GM12878 (cell line): ENCODE measurements around the gene KDM4C. TPM values are rescaled to one million over a fixed set of nuclear protein-coding genes. Genes with fewer than 3 reads are reported as not detected.

Experiments
- ATAC-seq: fragments of 200-7000 bp; cut with Tn5 transposase; 3 replicates; pipeline ENCODE4 v1.9.1; 2020; ENCODE audit warnings: mild to moderate bottlenecking, moderate library complexity
- BruUV-seq: library from RNA; stranded (reverse); fragments of 400-500 nt; replicated peaks from 2 replicates; lab custom pipeline; 2021; lab: Mats Ljungman, UMichigan
- CTCF ChIA-PET: fragments of 300-600 bp; sonication (Branson Sonifier 250); formaldehyde crosslinking; extraction: SDS; loops from one replicate; lab custom pipeline; 2021; ENCODE audit warnings: inconsistent platforms; lab: Yijun Ruan, JAX
- POLR2A ChIA-PET: fragments of 350-600 bp; formaldehyde crosslinking; extraction: SDS; loops from one replicate; lab custom pipeline; 2021; ENCODE audit warnings: inconsistent platforms; lab: Charles Lee
- RAD21 ChIA-PET: fragments of 300-600 bp; sonication (Branson Sonifier 250); formaldehyde crosslinking; loops from one replicate; lab custom pipeline; 2023; ENCODE audit warnings: antibody characterized with exemption; ENCODE audit not compliant: unreplicated experiment; lab: Charles Lee
- SMC1A ChIA-PET: fragments of 300-600 bp; sonication (Branson Sonifier 250); formaldehyde crosslinking; loops from one replicate; lab custom pipeline; 2023; ENCODE audit not compliant: unreplicated experiment, uncharacterized antibody; lab: Charles Lee
- DNase-seq: peaks from one replicate; pipeline ENCODE4 v3.0.0-alpha.2; 2011; ENCODE audit warnings: low read depth, low spot score
- FAIRE-seq: peaks from 3 replicates; lab custom pipeline; 2011; peaks lifted over from hg19 to GRCh38; lab: Jason Lieb, UNC
- H2AFZ ChIP-seq: 2 replicates; pipeline ENCODE4 v1.6.0; 2011; ENCODE audit warnings: low read depth, low read length, control low read depth; ENCODE audit not compliant: control insufficient read depth
- H3K27ac ChIP-seq: 2 replicates; pipeline ENCODE4 v1.5.1; 2011; ENCODE audit warnings: control low read depth; ENCODE audit not compliant: control insufficient read depth, insufficient read depth
- H3K27me3 ChIP-seq, 2 experiments: replicated peaks in 1 of 2; 2 replicates each; pipeline versions ENCODE4 v1.6.0 to v1.6.1; 2011; ENCODE audit warnings: low read length in 1 of 2; ENCODE audit not compliant: control insufficient read depth in 2 of 2, insufficient read depth in 2 of 2
- H3K36me3 ChIP-seq, 2 experiments: 2 replicates each; pipeline ENCODE4 v1.5.1; 2011; ENCODE audit warnings: low read length in 1 of 2; ENCODE audit not compliant: control insufficient read depth in 2 of 2, insufficient read depth in 2 of 2
- H3K4me1 ChIP-seq: 2 replicates; pipeline ENCODE4 v1.6.1; 2011; ENCODE audit warnings: mild to moderate bottlenecking, low read length, moderate library complexity, mixed read lengths; ENCODE audit not compliant: control insufficient read depth, insufficient read depth
- H3K4me2 ChIP-seq: 2 replicates; pipeline ENCODE4 v1.6.0; 2011; ENCODE audit warnings: control low read depth; ENCODE audit not compliant: control insufficient read depth, insufficient read depth
- H3K4me3 ChIP-seq: fragments of 200-600 bp; sonication (generic); 2 replicates; pipeline ENCODE4 v1.5.1; 2016
- H3K79me2 ChIP-seq: 2 replicates; pipeline ENCODE4 v1.6.0; 2011; ENCODE audit warnings: low read length; ENCODE audit not compliant: control insufficient read depth, insufficient read depth
- H3K9ac ChIP-seq: 2 replicates; pipeline ENCODE4 v1.8.0; 2011; ENCODE audit warnings: low read length, control low read depth, mixed read lengths; ENCODE audit not compliant: control insufficient read depth, insufficient read depth
- H3K9me3 ChIP-seq: replicated peaks from 3 replicates; pipeline ENCODE4 v1.5.1; 2011; ENCODE audit warnings: mild to moderate bottlenecking, low read length; ENCODE audit not compliant: control insufficient read depth, insufficient read depth
- H4K20me1 ChIP-seq: 2 replicates; pipeline ENCODE4 v1.6.0; 2011; ENCODE audit not compliant: control insufficient read depth, insufficient read depth
- EGR1 ChIP-seq, 2 experiments: IDR thresholded peaks; 1 replicate in 1 of 2; 2 replicates in 1 of 2; pipeline ENCODE4 v1.6.1; 2011 to 2012; ENCODE audit warnings: low read depth in 2 of 2, low read length in 2 of 2, borderline replicate concordance in 1 of 2, mild to moderate bottlenecking in 1 of 2, moderate library complexity in 1 of 2
- FOXK2 ChIP-seq: fragments of 450-650 bp; IDR thresholded peaks from 2 replicates; pipeline ENCODE4 v1.6.1; 2017; ENCODE audit warnings: mild to moderate bottlenecking, moderate library complexity
- IKZF1 ChIP-seq: fragments of 450-650 bp; conservative IDR thresholded peaks from 2 replicates; pipeline ENCODE4 v1.6.1; 2017; ENCODE audit warnings: antibody characterized with exemption, mild to moderate bottlenecking
- NR2C2 ChIP-seq: IDR thresholded peaks from 2 replicates; pipeline ENCODE4 v1.6.1; 2011; ENCODE audit warnings: borderline replicate concordance, low read depth; ENCODE audit not compliant: control insufficient read depth, insufficient read length
- ZBED1 ChIP-seq: IDR thresholded peaks from 2 replicates; pipeline ENCODE4 v1.6.1; 2016; ENCODE audit warnings: borderline replicate concordance
- WGBS: methylation state at CpG from one replicate; pipeline ENCODE4 v1.1.6; 2016; ENCODE audit warnings: low lambda C conversion rate; ENCODE audit not compliant: insufficient replicate concordance, insufficient coverage; ENCODE audit errors: missing lambda C conversion rate; 5-methylcytosine and 5-hydroxymethylcytosine counted together
- in situ Hi-C: fragments of 300-500 bp; cut with MboI; formaldehyde crosslinking; loops from 9 replicates; pipeline ENCODE4 v1.14.3; 2018; ENCODE audit warnings: mixed read lengths
- intact Hi-C: fragments of 100-400 bp; cut with micrococcal nuclease; formaldehyde crosslinking; loops from one replicate; pipeline ENCODE4 v1.14.2; 2022; ENCODE audit not compliant: unreplicated experiment
- polyA plus RNA-seq, 11 experiments: library from polyadenylated mRNA; depleted of rRNA in 4 of 11; unstranded in 6 of 11; stranded (reverse) in 5 of 11; fragments of >200 nt; fragmentation: Nextera tagmentation in 4 of 11; fragmentation: Illumina TruSeq in 1 of 11; extraction: Ambion mirVana in 4 of 11; extraction: Trizol in 1 of 11; gene quantifications; 1 replicate in 1 of 11; 2 replicates in 10 of 11; pipeline versions ENCODE4 v1.2.1 to v1.2.3, GENCODE V29; 2011 to 2016; ENCODE audit warnings: inconsistent platforms in 2 of 11, missing spikeins in 2 of 11, low read depth in 1 of 11
- total RNA-seq, 4 experiments: library from RNA; depleted of rRNA in 3 of 4; stranded (reverse); fragments of >200 nt in 3 of 4; fragmentation: Illumina TruSeq in 1 of 4; extraction: Trizol in 1 of 4; gene quantifications; 2 replicates each; pipeline versions ENCODE4 v1.2.1 to v1.2.3, GENCODE V29; 2013 to 2021
- TF ChIP-seq, protein P1 (sequence below): fragments of 450-650 bp; IDR thresholded peaks from 2 replicates; pipeline ENCODE4 v1.6.1; 2017; ENCODE audit warnings: mild to moderate bottlenecking, moderate library complexity
- TF ChIP-seq, protein P2 (sequence below): IDR thresholded peaks from 2 replicates; pipeline ENCODE4 v1.6.1; 2011; ENCODE audit warnings: mild to moderate bottlenecking, low read depth, low read length, moderate library complexity; ENCODE audit not compliant: insufficient replicate concordance

KDM4C gene
- total and polyA plus RNA-seq, 10 of the 15 experiments (the other 5 are each of a cell fraction or from before 2014, with no cell fraction given): 6.8 to 41.2 (median 20.1) TPM

DNA sequence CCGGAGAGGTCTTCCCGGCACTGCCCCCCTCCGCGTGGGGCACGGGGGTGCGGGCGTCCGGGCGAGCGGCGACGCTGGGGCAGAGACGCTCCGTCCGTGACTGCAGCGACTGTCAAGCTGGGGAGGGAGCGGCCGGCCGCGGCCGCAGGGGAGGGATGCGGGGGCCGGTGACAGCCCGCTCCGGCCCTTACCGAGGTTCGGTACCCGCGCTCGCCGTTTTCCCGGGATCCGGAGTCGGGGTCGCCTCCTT is 400 bp downstream of the KDM4C start:
- Histone ChIP-seq H4K20me1 (0 out of 2 replicates have a peak, but pooled peaks cover 1% of the 10 kb centered on the region), H3K36me3 (no peaks in the 10 kb centered on the region), H3K4me2 (peak overlapping the region; percentile 14), H3K4me3 (peak overlapping the region; percentile 76), H3K79me2 (peaks cover 53% of the 10 kb centered on the region), H3K9me3 (no peaks in the 10 kb centered on the region; the same call in 2 of the 3 replicates), H3K9ac (peak overlapping the region; percentile 90), H3K4me1 (peaks cover 6% of the 10 kb centered on the region), H3K27me3 (no peaks in the 10 kb centered on the region), H3K27ac (peak overlapping the region; percentile 96), H2AFZ (peak overlapping the region; percentile 97)
- in situ Hi-C loops: no loop called here
- no TSS peak for BruUV-seq
- ChIA-PET CTCF (no interaction called here), RAD21 (interaction anchor here (1.2 to 3.5 kb wide), 3 partner anchors 42 to 125 kb away, joined by 4 to 18 read pairs (median 15); no protein-coding TSS in a partner anchor), POLR2A (interaction anchor here (0.9 to 2.7 kb wide), 11 partner anchors 9 to 136 kb away, joined by 3 to 12 read pairs (median 4); no protein-coding TSS in a partner anchor), SMC1A (interaction anchor here (1.5 to 3.2 kb wide), 4 partner anchors 8 to 66 kb away, joined by 4 to 20 read pairs (median 8); no protein-coding TSS in a partner anchor)
- 1% methylated on average over 22 of the region's 35 CpGs for whole genome bisulfite sequencing
- ATAC-seq (peak; percentile 41), FAIRE-seq (no peak), DNase-seq (no peak)
- intact Hi-C loops: loop anchor here (5.0 kb wide), 2 partner anchors 56 to 161 kb away; no protein-coding TSS in a partner anchor
- TF ChIP-seq FOXK2 (no peak), EGR1 (IDR thresholded peaks at IDR 0.05; ENCODE audit: borderline replicate concordance in 1 of 2, low read depth in 2 of 2, low read length in 2 of 2) (peak in 1 of 2 experiments; percentile 33; a peak in 1 of 3 replicates), IKZF1 (peak; percentile 26; the same call in 1 of the 2 replicates)

DNA sequence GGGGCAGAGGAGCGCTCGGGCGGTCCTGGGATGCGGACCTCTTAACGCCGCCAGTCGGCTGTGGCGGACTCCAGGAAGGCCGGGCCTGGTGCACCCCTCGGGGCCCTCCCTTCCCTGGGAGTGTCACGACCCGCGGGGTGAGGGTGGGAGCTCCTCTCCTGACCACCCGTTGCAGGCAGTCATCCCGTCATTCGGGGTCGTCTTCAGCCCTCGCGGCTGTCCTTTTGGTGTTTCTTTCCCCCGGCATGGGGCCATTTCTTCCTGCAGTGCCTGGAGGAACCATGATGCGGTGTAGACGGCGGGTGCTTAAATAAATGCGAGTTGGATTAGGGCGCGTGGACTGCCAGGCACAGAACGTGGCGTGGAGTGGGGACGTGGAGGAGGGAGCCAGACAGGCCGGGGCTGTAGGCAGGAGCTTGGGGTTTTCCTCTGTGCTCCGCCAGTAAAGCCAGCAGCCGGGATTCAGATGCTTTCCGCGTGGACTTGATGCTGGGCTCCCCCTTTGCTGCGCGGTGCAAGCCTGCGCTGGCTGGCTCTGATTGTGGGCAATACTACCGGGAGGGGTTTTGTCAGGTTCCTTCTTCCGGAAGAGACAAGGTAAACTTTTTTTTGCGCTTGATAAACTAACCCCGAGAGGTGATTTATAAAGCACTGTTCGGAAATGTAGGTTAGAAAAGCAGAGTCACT is 868 bp downstream of the KDM4C start:
- H3K79me2 ChIP-seq: peaks cover 58% of the 10 kb centered on the region
- H2AFZ ChIP-seq: peak overlapping the region; percentile 97
- no peak for TF ChIP-seq ZBED1
- TF ChIP-seq, protein P1, sequence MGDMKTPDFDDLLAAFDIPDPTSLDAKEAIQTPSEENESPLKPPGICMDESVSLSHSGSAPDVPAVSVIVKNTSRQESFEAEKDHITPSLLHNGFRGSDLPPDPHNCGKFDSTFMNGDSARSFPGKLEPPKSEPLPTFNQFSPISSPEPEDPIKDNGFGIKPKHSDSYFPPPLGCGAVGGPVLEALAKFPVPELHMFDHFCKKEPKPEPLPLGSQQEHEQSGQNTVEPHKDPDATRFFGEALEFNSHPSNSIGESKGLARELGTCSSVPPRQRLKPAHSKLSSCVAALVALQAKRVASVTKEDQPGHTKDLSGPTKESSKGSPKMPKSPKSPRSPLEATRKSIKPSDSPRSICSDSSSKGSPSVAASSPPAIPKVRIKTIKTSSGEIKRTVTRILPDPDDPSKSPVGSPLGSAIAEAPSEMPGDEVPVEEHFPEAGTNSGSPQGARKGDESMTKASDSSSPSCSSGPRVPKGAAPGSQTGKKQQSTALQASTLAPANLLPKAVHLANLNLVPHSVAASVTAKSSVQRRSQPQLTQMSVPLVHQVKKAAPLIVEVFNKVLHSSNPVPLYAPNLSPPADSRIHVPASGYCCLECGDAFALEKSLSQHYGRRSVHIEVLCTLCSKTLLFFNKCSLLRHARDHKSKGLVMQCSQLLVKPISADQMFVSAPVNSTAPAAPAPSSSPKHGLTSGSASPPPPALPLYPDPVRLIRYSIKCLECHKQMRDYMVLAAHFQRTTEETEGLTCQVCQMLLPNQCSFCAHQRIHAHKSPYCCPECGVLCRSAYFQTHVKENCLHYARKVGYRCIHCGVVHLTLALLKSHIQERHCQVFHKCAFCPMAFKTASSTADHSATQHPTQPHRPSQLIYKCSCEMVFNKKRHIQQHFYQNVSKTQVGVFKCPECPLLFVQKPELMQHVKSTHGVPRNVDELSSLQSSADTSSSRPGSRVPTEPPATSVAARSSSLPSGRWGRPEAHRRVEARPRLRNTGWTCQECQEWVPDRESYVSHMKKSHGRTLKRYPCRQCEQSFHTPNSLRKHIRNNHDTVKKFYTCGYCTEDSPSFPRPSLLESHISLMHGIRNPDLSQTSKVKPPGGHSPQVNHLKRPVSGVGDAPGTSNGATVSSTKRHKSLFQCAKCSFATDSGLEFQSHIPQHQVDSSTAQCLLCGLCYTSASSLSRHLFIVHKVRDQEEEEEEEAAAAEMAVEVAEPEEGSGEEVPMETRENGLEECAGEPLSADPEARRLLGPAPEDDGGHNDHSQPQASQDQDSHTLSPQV: no peak
- TF ChIP-seq NR2C2: no peak
- TF ChIP-seq, protein P2, sequence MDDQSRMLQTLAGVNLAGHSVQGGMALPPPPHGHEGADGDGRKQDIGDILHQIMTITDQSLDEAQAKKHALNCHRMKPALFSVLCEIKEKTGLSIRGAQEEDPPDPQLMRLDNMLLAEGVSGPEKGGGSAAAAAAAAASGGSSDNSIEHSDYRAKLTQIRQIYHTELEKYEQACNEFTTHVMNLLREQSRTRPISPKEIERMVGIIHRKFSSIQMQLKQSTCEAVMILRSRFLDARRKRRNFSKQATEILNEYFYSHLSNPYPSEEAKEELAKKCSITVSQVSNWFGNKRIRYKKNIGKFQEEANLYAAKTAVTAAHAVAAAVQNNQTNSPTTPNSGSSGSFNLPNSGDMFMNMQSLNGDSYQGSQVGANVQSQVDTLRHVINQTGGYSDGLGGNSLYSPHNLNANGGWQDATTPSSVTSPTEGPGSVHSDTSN: no peak

More for the DNA sequence above, 868 bp downstream of the KDM4C start:
- Histone ChIP-seq H4K20me1 (0 out of 2 replicates have a peak, but pooled peaks cover 2% of the 10 kb centered on the region), H3K27ac (peak overlapping the region; percentile 96), H3K4me3 (peak overlapping the region; percentile 76), H3K27me3 (no peaks in the 10 kb centered on the region), H3K4me1 (peaks cover 6% of the 10 kb centered on the region), H3K9me3 (no peaks in the 10 kb centered on the region; the same call in 2 of the 3 replicates), H3K36me3 (no peaks in the 10 kb centered on the region), H3K9ac (peak overlapping the region; percentile 90), H3K4me2 (peak overlapping the region; percentile 14)
- POLR2A ChIA-PET: interaction anchor here (0.5 to 2.7 kb wide), 8 partner anchors 9 to 112 kb away, joined by 3 to 12 read pairs (median 4); no protein-coding TSS in a partner anchor
- CTCF ChIA-PET: interaction anchor here (0.5 kb wide), 1 partner anchor 1935 kb away, joined by 3 read pairs; no protein-coding TSS in a partner anchor
- SMC1A ChIA-PET: interaction anchor here (1.5 to 3.2 kb wide), 5 partner anchors 9 to 82 kb away, joined by 3 to 20 read pairs (median 4); no protein-coding TSS in a partner anchor
- DNase-seq (no peak), ATAC-seq (peak; percentile 54), FAIRE-seq (no peak)
- intact Hi-C loops (loop anchor here (5.0 kb wide), 2 partner anchors 56 to 161 kb away; no protein-coding TSS in a partner anchor), in situ Hi-C loops (no loop called here)
- BruUV-seq: no TSS peak
- RAD21 ChIA-PET: interaction anchor here (1.1 to 3.5 kb wide), 6 partner anchors 8 to 126 kb away, joined by 3 to 18 read pairs (median 6); no protein-coding TSS in a partner anchor
- WGBS: under 1% methylated on average over 42 of the region's 42 CpGs
